ENCODE measurements around the gene OR2M5. TPM values are rescaled to one million over a fixed set of nuclear protein-coding genes. Genes with fewer than 3 reads are reported as not detected.
A peak's percentile ranks its signal among the peaks of the same experiment; 100 is the strongest.

Gene OR2M5
- polyA plus RNA-seq (ENCODE audit: insufficient read length in 3 of 3) = not detected

- DNase-seq (ENCODE audit: low read depth in 3 of 3, low spot score in 2 of 3) = no peak
Measured at GRCh38 chr1:248144513-248145198, at the start of gene OR2M5. Gene OR2M5 (plus strand): TSS chr1:248145148. CDS start chr1:248145148, 0 bp downstream.

- DNase-seq (ENCODE audit: low read depth in 3 of 3, low spot score in 2 of 3) = no peak
Measured at GRCh38 chr1:248098529-248098928, 46.4 kb upstream of the OR2M5 start.

- DNase-seq (ENCODE audit: low read depth in 3 of 3, low spot score in 2 of 3) = no peak
Measured at GRCh38 chr1:248102847-248103246, 42.1 kb upstream of the OR2M5 start.

GRCh38 chr1:248111157-248111556 lies 33.8 kb upstream of the OR2M5 start:
- DNase-seq (ENCODE audit: low read depth in 3 of 3, low spot score in 2 of 3) = no peak

- DNase-seq (ENCODE audit: low read depth in 3 of 3, low spot score in 2 of 3) = no peak
Measured at GRCh38 chr1:248114890-248115289, 30.1 kb upstream of the OR2M5 start.

- no peak for DNase-seq (ENCODE audit: low read depth in 3 of 3, low spot score in 2 of 3)
Measured at GRCh38 chr1:248127653-248128052, 17.3 kb upstream of the OR2M5 start.

- no peak for DNase-seq (ENCODE audit: low read depth in 3 of 3, low spot score in 2 of 3)
Measured at GRCh38 chr1:248136811-248137210, 8.1 kb upstream of the OR2M5 start.

- no peak for DNase-seq (ENCODE audit: low read depth in 3 of 3, low spot score in 2 of 3)
Measured at GRCh38 chr1:248140846-248141245, 4.1 kb upstream of the OR2M5 start.

GRCh38 chr1:248143311-248143710 lies 1.6 kb upstream of the OR2M5 start:
- no peak for DNase-seq (ENCODE audit: low read depth in 3 of 3, low spot score in 2 of 3)

- DNase-seq (ENCODE audit: low read depth in 3 of 3, low spot score in 2 of 3) = no peak
Measured at GRCh38 chr1:248152056-248152827, 7.3 kb downstream of the OR2M5 start.

- DNase-seq (ENCODE audit: low read depth in 3 of 3, low spot score in 2 of 3) = no peak
Measured at GRCh38 chr1:248155927-248156326, 11.0 kb downstream of the OR2M5 start.

GRCh38 chr1:248158758-248159157 lies 13.8 kb downstream of the OR2M5 start:
- no peak for DNase-seq (ENCODE audit: low read depth in 3 of 3, low spot score in 2 of 3)

- DNase-seq (ENCODE audit: low read depth in 3 of 3, low spot score in 2 of 3) = no peak
Measured at GRCh38 chr1:248164031-248164430, 19.1 kb downstream of the OR2M5 start.

GRCh38 chr1:248165186-248165585 lies 20.2 kb downstream of the OR2M5 start:
- no peak for DNase-seq (ENCODE audit: low read depth in 3 of 3, low spot score in 2 of 3)

GRCh38 chr1:248174521-248174920 lies 29.6 kb downstream of the OR2M5 start, which contains the start of gene OR2M2:
Gene OR2M2 (plus strand): TSS chr1:248174821. CDS start chr1:248179986, 5,165 bp downstream.
- DNase-seq (ENCODE audit: low read depth in 3 of 3, low spot score in 2 of 3) = no peak

GRCh38 chr1:248183996-248184395 lies 39.0 kb downstream of the OR2M5 start:
- no peak for DNase-seq (ENCODE audit: low read depth in 3 of 3, low spot score in 2 of 3)

GRCh38 chr1:248187363-248187762 lies 42.4 kb downstream of the OR2M5 start:
- no peak for DNase-seq (ENCODE audit: low read depth in 3 of 3, low spot score in 2 of 3)

GRCh38 chr1:248189026-248189425 lies 44.1 kb downstream of the OR2M5 start:
- DNase-seq (ENCODE audit: low read depth in 3 of 3, low spot score in 2 of 3) = peak in 1 of 3 donors; percentile 18

GRCh38 chr1:248194117-248194516 lies 49.2 kb downstream of the OR2M5 start:
- DNase-seq (ENCODE audit: low read depth in 3 of 3, low spot score in 2 of 3) = no peak

Data from right renal cortex interstitium (tissue), 3 donors.